PC-9 (cell line): ENCODE measurements around the gene SPDYE11. TPM values are rescaled to one million over a fixed set of nuclear protein-coding genes. Genes with fewer than 3 reads are reported as not detected.
"Not testable (repeated sequence)": the region's sequence is repeated elsewhere in the genome, so short reads cannot be mapped to it uniquely, and the experiment has no call there.

ENCODE experiments used
- BruUV-seq: library from RNA; stranded (reverse); fragments of 400-500 nt; replicated peaks from 2 replicates; lab custom pipeline; 2021; lab: Mats Ljungman, UMichigan
- CTCF ChIA-PET: fragments of 300-600 bp; sonication (Branson Sonifier 250); formaldehyde crosslinking; loops from one replicate; lab custom pipeline; 2022; ENCODE audit warnings: antibody characterized with exemption; lab: Charles Lee
- POLR2A ChIA-PET: fragments of 300-600 bp; sonication (Branson Sonifier 250); formaldehyde crosslinking; loops from one replicate; lab custom pipeline; 2022; ENCODE audit warnings: antibody characterized with exemption; ENCODE audit not compliant: unreplicated experiment; lab: Charles Lee
- DNase-seq, 2 experiments: peaks; one replicate each; pipeline versions ENCODE4 v3.0.0 to v3.0.0-alpha.2; 2015 to 2022; ENCODE audit warnings: mixed read lengths in 1 of 2
- H2AFZ ChIP-seq: fragments of 200-600 bp; sonication (generic); 2 replicates; pipeline ENCODE4 v1.8.1; 2017; ENCODE audit warnings: antibody characterized with exemption
- H3F3A ChIP-seq: fragments of 200-600 bp; sonication (generic); 2 replicates; pipeline ENCODE4 v1.8.1; 2017; ENCODE audit warnings: antibody characterized with exemption, mild to moderate bottlenecking, low read depth; ENCODE audit not compliant: insufficient read depth
- H3K27ac ChIP-seq: fragments of 200-600 bp; sonication (generic); 2 replicates; pipeline ENCODE4 v1.6.1; 2016; ENCODE audit warnings: mixed run types
- H3K27me3 ChIP-seq: fragments of 200-600 bp; sonication (generic); 2 replicates; pipeline ENCODE4 v1.6.1; 2016; ENCODE audit warnings: low read depth, mixed run types; ENCODE audit not compliant: insufficient read depth
- H3K36me3 ChIP-seq: fragments of 200-600 bp; sonication (generic); 2 replicates; pipeline ENCODE4 v1.6.1; 2016; ENCODE audit warnings: low read depth, mixed run types
- H3K4me1 ChIP-seq: fragments of 200-600 bp; sonication (generic); replicated peaks from 2 replicates; pipeline ENCODE4 v1.6.1; 2016; ENCODE audit warnings: mixed run types; ENCODE audit not compliant: insufficient read depth
- H3K4me2 ChIP-seq: fragments of 200-600 bp; sonication (generic); 2 replicates; pipeline ENCODE4 v1.6.1; 2017; ENCODE audit warnings: mixed run types
- H3K4me3 ChIP-seq: fragments of 200-600 bp; sonication (generic); 2 replicates; pipeline ENCODE4 v1.6.1; 2016; ENCODE audit warnings: mixed run types
- H3K79me2 ChIP-seq: fragments of 200-600 bp; sonication (generic); 2 replicates; pipeline ENCODE4 v1.6.1; 2017; ENCODE audit warnings: low read depth, mixed run types
- H3K9me2 ChIP-seq: fragments of 200-600 bp; sonication (generic); 2 replicates; pipeline ENCODE4 v1.8.1; 2017; ENCODE audit warnings: mild to moderate bottlenecking; ENCODE audit not compliant: insufficient read depth
- H3K9me3 ChIP-seq: fragments of 200-600 bp; sonication (generic); 2 replicates; pipeline ENCODE4 v1.8.1; 2016; ENCODE audit warnings: low read depth; ENCODE audit not compliant: insufficient read depth
- H4K20me1 ChIP-seq: fragments of 200-600 bp; sonication (generic); 2 replicates; pipeline ENCODE4 v1.8.1; 2017; ENCODE audit not compliant: insufficient read depth
- intact Hi-C: fragments of 100-400 bp; cut with micrococcal nuclease; formaldehyde crosslinking; loops from one replicate; pipeline ENCODE4 v1.10.0; 2022; ENCODE audit not compliant: unreplicated experiment
- total RNA-seq: library from RNA; stranded (reverse); gene quantifications from 2 replicates; pipeline ENCODE4 v1.2.3, GENCODE V29; 2021

The SPDYE11 gene
- total RNA-seq, 1 experiment from 2014 or later = not detected

- CTCF ChIA-PET, H3K4me1 ChIP-seq, H3K9me2 ChIP-seq, H3F3A ChIP-seq, intact Hi-C loops, DNase-seq, H3K27me3 ChIP-seq, H2AFZ ChIP-seq, H3K9me3 ChIP-seq, POLR2A ChIA-PET, H3K27ac ChIP-seq, H3K4me2 ChIP-seq, H4K20me1 ChIP-seq, H3K4me3 ChIP-seq, H3K79me2 ChIP-seq, H3K36me3 ChIP-seq: not testable (repeated sequence)
- BruUV-seq = TSS peak; percentile 1
Measured at GRCh38 chr7:72997887-72998468, 59.7 kb downstream of the SPDYE11 start.

Other genes with a start within 250 kb of the SPDYE11 start
- 2.2 and 3.0 TPM in 2 replicates for gene TYW1B, start 229.7 kb downstream of the SPDYE11 start, total RNA-seq
- gene POM121, start 132.8 kb downstream of the SPDYE11 start, total RNA-seq = 36.6 and 49.0 TPM in 2 replicates
- 1.2 and 2.6 TPM in 2 replicates for gene TRIM74, start 88.4 kb downstream of the SPDYE11 start, total RNA-seq
- gene SPDYE8, start 28.1 kb downstream of the SPDYE11 start, total RNA-seq = not detected in 2 replicates
- not detected in 2 replicates for gene SPDYE9, start 28.1 kb upstream of the SPDYE11 start, total RNA-seq